Central memory CD4-positive, alpha-beta T cell (primary cell): ENCODE measurements around the gene PRM3.

Experiments
- DNase-seq: peaks from one replicate; pipeline ENCODE4 v3.0.0; 2022

Gene PRM3

GRCh38 chr16:11258553-11259492 lies 14.6 kb downstream of the PRM3 start:
- peak; percentile 70 for DNase-seq

- DNase-seq: no peak
These were observed 16.1 kb downstream of the PRM3 start for GRCh38 chr16:11257131-11257938.

GRCh38 chr16:11256661-11257130 lies 16.7 kb downstream of the PRM3 start:
- DNase-seq: no peak

- peak; percentile 80 for DNase-seq
These were observed 17.4 kb downstream of the PRM3 start, which contains the start of gene SOCS1 for GRCh38 chr16:11255737-11256660. Gene SOCS1 (minus strand): TSS chr16:11256204. CDS start chr16:11255478, 726 bp downstream.

- DNase-seq: peak; percentile 74
These were observed 18.3 kb downstream of the PRM3 start for GRCh38 chr16:11254913-11255736.

GRCh38 chr16:11253995-11254912 lies 19.2 kb downstream of the PRM3 start:
- no peak for DNase-seq

- peak; percentile 51 for DNase-seq
These were observed 20.1 kb downstream of the PRM3 start for GRCh38 chr16:11253009-11253994.

- DNase-seq: no peak
These were observed 20.9 kb downstream of the PRM3 start for GRCh38 chr16:11252482-11252931.

GRCh38 chr16:11251525-11252481 lies 21.6 kb downstream of the PRM3 start:
- peak; percentile 75 for DNase-seq

- no peak for DNase-seq
These were observed 22.5 kb downstream of the PRM3 start for GRCh38 chr16:11250786-11251524.

GRCh38 chr16:11250091-11250785 lies 23.2 kb downstream of the PRM3 start:
- DNase-seq: no peak

GRCh38 chr16:11249233-11250061 lies 24.0 kb downstream of the PRM3 start:
- DNase-seq: no peak

GRCh38 chr16:11248133-11248532 lies 25.3 kb downstream of the PRM3 start:
- DNase-seq: no peak

GRCh38 chr16:11245988-11246387 lies 27.4 kb downstream of the PRM3 start:
- no peak for DNase-seq

- no peak for DNase-seq
These were observed 28.1 kb downstream of the PRM3 start for GRCh38 chr16:11245222-11245737.
